ENCODE data around the gene MX2. TPM values are rescaled to one million over a fixed set of nuclear protein-coding genes. Genes with fewer than 3 reads are reported as not detected.
"Not testable (repeated sequence)": the region's sequence is repeated elsewhere in the genome, so short reads cannot be mapped to it uniquely, and the experiment has no call there.

The MX2 gene
- total and polyA plus RNA-seq, 9 donors: 0.72 to 3.2 (median 1.4) TPM

DNA sequence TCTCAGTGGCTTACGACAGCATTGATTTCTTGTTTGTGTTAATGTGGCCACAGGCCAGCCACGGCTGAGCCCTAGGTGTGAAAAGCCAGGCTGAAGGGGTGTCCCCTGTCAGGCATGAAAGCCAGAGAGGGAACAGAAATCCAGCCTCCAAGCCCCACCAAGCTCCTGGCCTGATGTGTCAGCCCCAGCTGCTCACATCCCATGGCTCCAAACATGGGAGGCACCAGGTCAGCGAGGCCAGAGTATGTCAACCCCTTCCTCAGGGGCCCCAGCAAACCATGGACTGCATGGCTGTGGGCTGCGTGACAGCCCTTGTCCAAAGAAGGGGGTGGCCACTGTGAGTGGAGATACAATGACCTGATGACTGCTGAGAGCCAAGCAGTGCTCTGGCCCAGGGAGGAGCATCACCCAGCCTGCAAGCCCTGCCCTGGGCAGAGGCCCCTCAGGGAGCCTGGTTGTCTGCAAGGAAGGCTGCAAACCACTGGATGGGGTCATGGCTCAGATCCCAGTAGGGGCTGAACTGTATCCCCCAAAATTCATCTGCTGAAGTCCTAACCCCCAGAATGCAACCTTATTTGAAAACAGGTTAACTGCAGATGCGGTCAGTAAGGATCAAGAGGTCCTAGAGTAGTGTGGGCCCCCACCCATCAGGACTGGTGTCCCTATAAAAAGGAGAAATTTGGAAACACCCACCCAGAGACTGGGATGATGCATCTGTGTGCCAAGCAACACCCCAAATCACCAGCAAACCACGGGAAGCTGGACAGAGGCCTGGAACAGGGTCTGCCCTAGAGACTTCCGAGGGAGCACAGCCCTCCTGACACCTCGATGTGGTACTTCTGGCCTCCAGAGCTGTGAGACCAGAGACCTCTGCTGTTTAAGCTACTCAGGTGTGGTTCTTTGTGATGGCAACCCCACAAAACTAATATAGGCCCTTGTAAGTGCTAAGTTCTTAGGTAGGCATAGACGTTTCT lies 3.3 kb upstream of the MX2 start:
- no peak overlapping the region for H3K4me3 ChIP-seq (ENCODE audit: low read length)
- DNase-seq: no peak

GRCh38 chr21:41359286-41359685 lies 2.5 kb upstream of the MX2 start:
- Histone ChIP-seq H3K9me3 (replicated peaks; ENCODE audit: control insufficient read depth, low read depth, low read length) (no peaks in the 10 kb centered on the region), H3K36me3 (ENCODE audit: control insufficient read depth, insufficient read depth, low read length) (no peaks in the 10 kb centered on the region), H3K4me3 (ENCODE audit: low read length) (no peak overlapping the region), H3K4me1 (ENCODE audit: control insufficient read depth, insufficient read depth, low read length) (peaks cover 31% of the 10 kb centered on the region), H3K27me3 (ENCODE audit: control insufficient read depth, insufficient read depth, low read length) (no peaks in the 10 kb centered on the region), H3K27ac (ENCODE audit: low read length) (no peak overlapping the region)
- DNase-seq: no peak
- 94% methylated on average over 7 of the region's 12 CpGs for WGBS (ENCODE audit: insufficient coverage)

More for the DNA sequence above, 3.3 kb upstream of the MX2 start:
- H3K36me3 ChIP-seq (ENCODE audit: control insufficient read depth, insufficient read depth, low read length): no peaks in the 10 kb centered on the region
- peaks cover 27% of the 10 kb centered on the region for H3K4me1 ChIP-seq (ENCODE audit: control insufficient read depth, insufficient read depth, low read length)
- WGBS (ENCODE audit: insufficient coverage): 69% methylated on average over 3 of the region's 9 CpGs
- no peaks in the 10 kb centered on the region for H3K27me3 ChIP-seq (ENCODE audit: control insufficient read depth, insufficient read depth, low read length)
- H3K9me3 ChIP-seq (replicated peaks; ENCODE audit: control insufficient read depth, low read depth, low read length): no peaks in the 10 kb centered on the region
- H3K27ac ChIP-seq (ENCODE audit: low read length): no peak overlapping the region

DNA sequence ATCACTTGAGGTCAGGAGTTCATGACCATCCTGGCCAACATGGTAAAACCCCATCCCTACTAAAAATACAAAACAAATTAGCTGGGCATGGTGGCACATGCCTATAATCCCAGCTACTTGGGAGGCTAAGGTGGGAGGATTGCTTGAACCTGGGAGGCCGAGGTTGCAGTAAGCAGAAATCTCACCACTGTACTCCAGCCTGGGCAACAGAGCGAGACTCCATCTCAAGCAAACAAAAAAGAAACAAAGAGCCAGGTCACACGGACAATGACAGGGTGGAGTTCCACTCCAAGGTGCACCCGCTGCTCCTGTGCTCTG lies 2.1 kb upstream of the MX2 start:
- H3K4me3 ChIP-seq (ENCODE audit: low read length); H3K27ac ChIP-seq (ENCODE audit: low read length); H3K27me3 ChIP-seq (ENCODE audit: control insufficient read depth, insufficient read depth, low read length); H3K36me3 ChIP-seq (ENCODE audit: control insufficient read depth, insufficient read depth, low read length); DNase-seq; H3K9me3 ChIP-seq (replicated peaks; ENCODE audit: control insufficient read depth, low read depth, low read length): not testable (repeated sequence)
- WGBS (ENCODE audit: insufficient coverage): 78% methylated on average over 2 of the region's 4 CpGs
- H3K4me1 ChIP-seq (ENCODE audit: control insufficient read depth, insufficient read depth, low read length): peaks cover 31% of the 10 kb centered on the region

GRCh38 chr21:41360072-41360821 lies 1.6 kb upstream of the MX2 start:
- H3K36me3 ChIP-seq (ENCODE audit: control insufficient read depth, insufficient read depth, low read length): no peaks in the 10 kb centered on the region
- no peaks in the 10 kb centered on the region for H3K27me3 ChIP-seq (ENCODE audit: control insufficient read depth, insufficient read depth, low read length)
- no peaks in the 10 kb centered on the region for H3K9me3 ChIP-seq (replicated peaks; ENCODE audit: control insufficient read depth, low read depth, low read length)
- H3K4me1 ChIP-seq (ENCODE audit: control insufficient read depth, insufficient read depth, low read length): peaks cover 31% of the 10 kb centered on the region
- no peak overlapping the region for H3K4me3 ChIP-seq (ENCODE audit: low read length)
- WGBS (ENCODE audit: insufficient coverage): 47% methylated on average over 16 of the region's 22 CpGs
- peak; percentile 76 for DNase-seq
- peak overlapping the region; percentile 63 for H3K27ac ChIP-seq (ENCODE audit: low read length)

GRCh38 chr21:41361053-41361785 lies 608 bp upstream of the MX2 start:
- Histone ChIP-seq H3K4me3 (ENCODE audit: low read length) (no peak overlapping the region), H3K27ac (ENCODE audit: low read length) (peak overlapping the region; percentile 69), H3K36me3 (ENCODE audit: control insufficient read depth, insufficient read depth, low read length) (no peaks in the 10 kb centered on the region), H3K4me1 (ENCODE audit: control insufficient read depth, insufficient read depth, low read length) (peaks cover 31% of the 10 kb centered on the region), H3K9me3 (replicated peaks; ENCODE audit: control insufficient read depth, low read depth, low read length) (no peaks in the 10 kb centered on the region), H3K27me3 (ENCODE audit: control insufficient read depth, insufficient read depth, low read length) (no peaks in the 10 kb centered on the region)
- no peak for DNase-seq
- 84% methylated on average over 16 of the region's 16 CpGs for WGBS (ENCODE audit: insufficient coverage)

- Histone ChIP-seq H3K27me3 (ENCODE audit: control insufficient read depth, insufficient read depth, low read length) (peaks cover 1% of the 10 kb centered on the region), H3K9me3 (replicated peaks; ENCODE audit: control insufficient read depth, low read depth, low read length) (no peaks in the 10 kb centered on the region), H3K36me3 (ENCODE audit: control insufficient read depth, insufficient read depth, low read length) (no peaks in the 10 kb centered on the region), H3K4me1 (ENCODE audit: control insufficient read depth, insufficient read depth, low read length) (peaks cover 34% of the 10 kb centered on the region), H3K4me3 (ENCODE audit: low read length) (peak overlapping the region; percentile 40), H3K27ac (ENCODE audit: low read length) (peak overlapping the region; percentile 69)
- WGBS (ENCODE audit: insufficient coverage): 89% methylated on average over 5 of the region's 16 CpGs
- DNase-seq: no peak
These were observed 960 bp downstream of the MX2 start for GRCh38 chr21:41362605-41363369.

GRCh38 chr21:41363370-41364270 lies 1.8 kb downstream of the MX2 start:
- 89% methylated on average over 13 of the region's 18 CpGs for WGBS (ENCODE audit: insufficient coverage)
- Histone ChIP-seq H3K36me3 (ENCODE audit: control insufficient read depth, insufficient read depth, low read length) (no peaks in the 10 kb centered on the region), H3K9me3 (replicated peaks; ENCODE audit: control insufficient read depth, low read depth, low read length) (no peaks in the 10 kb centered on the region), H3K4me3 (ENCODE audit: low read length) (peak overlapping the region; percentile 10), H3K27ac (ENCODE audit: low read length) (no peak overlapping the region), H3K4me1 (ENCODE audit: control insufficient read depth, insufficient read depth, low read length) (peaks cover 41% of the 10 kb centered on the region), H3K27me3 (ENCODE audit: control insufficient read depth, insufficient read depth, low read length) (peaks cover 3% of the 10 kb centered on the region)
- DNase-seq: no peak

DNA sequence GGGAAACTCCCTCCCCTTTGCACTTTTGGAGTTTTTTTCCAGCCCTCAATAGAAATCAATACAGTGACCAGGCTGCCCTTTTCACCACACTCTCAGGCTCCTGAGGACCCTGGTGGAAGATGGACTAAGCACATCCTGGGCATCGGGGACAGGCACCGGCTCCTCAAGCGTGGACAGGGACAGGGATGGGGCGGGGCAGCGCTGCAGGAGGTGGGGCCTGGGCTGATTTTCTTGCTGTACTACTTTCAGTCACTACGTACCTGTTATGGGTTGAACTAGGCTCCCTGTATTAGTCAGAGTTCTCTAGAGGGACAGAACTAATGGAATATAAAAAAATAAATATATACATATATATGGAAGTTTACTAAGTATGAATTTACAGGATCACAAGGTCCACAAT lies 2.5 kb downstream of the MX2 start:
- Histone ChIP-seq H3K4me3 (ENCODE audit: low read length) (no peak overlapping the region), H3K4me1 (ENCODE audit: control insufficient read depth, insufficient read depth, low read length) (peaks cover 48% of the 10 kb centered on the region), H3K27me3 (ENCODE audit: control insufficient read depth, insufficient read depth, low read length) (peaks cover 6% of the 10 kb centered on the region), H3K36me3 (ENCODE audit: control insufficient read depth, insufficient read depth, low read length) (no peaks in the 10 kb centered on the region), H3K27ac (ENCODE audit: low read length) (no peak overlapping the region), H3K9me3 (replicated peaks; ENCODE audit: control insufficient read depth, low read depth, low read length) (no peaks in the 10 kb centered on the region)
- 60% methylated on average over 1 of the region's 6 CpGs for WGBS (ENCODE audit: insufficient coverage)
- no peak for DNase-seq

All from muscle of leg (tissue), 11 donors.